Muscle layer of duodenum (tissue), 2 donors: ENCODE data around the gene CRB2.

Source experiments
- H3K27ac ChIP-seq: one replicate; pipeline ENCODE4 v1.7.0; 2013; ENCODE audit warnings: mild to moderate bottlenecking, low read length
- H3K27me3 ChIP-seq: one replicate; pipeline ENCODE4 v1.7.0; 2013; ENCODE audit warnings: low read depth, mild to moderate bottlenecking, control low read depth, low read length
- H3K36me3 ChIP-seq, 2 donors: one replicate each; pipeline ENCODE4 v1.7.0; 2013; ENCODE audit warnings: low read length in 2 of 2, control low read depth in 1 of 2, mild to moderate bottlenecking in 1 of 2; ENCODE audit not compliant: insufficient read depth in 2 of 2, control insufficient read depth in 1 of 2
- H3K4me1 ChIP-seq, 2 donors: one replicate each; pipeline ENCODE4 v1.7.0; 2013; ENCODE audit warnings: low read length in 2 of 2, mild to moderate bottlenecking in 2 of 2, control low read depth in 1 of 2, moderate library complexity in 1 of 2; ENCODE audit not compliant: insufficient read depth in 2 of 2, control insufficient read depth in 1 of 2
- H3K4me3 ChIP-seq, 2 donors: one replicate each; pipeline ENCODE4 v1.7.0; 2013; ENCODE audit warnings: low read length in 2 of 2, low read depth in 1 of 2, mild to moderate bottlenecking in 1 of 2
- H3K9me3 ChIP-seq, 2 donors: one replicate each; pipeline ENCODE4 v1.7.0; 2013; ENCODE audit warnings: low read length in 2 of 2, control low read depth in 1 of 2, mild to moderate bottlenecking in 1 of 2; ENCODE audit not compliant: control insufficient read depth in 1 of 2
- donor health status: healthy.

CRB2 gene

DNA sequence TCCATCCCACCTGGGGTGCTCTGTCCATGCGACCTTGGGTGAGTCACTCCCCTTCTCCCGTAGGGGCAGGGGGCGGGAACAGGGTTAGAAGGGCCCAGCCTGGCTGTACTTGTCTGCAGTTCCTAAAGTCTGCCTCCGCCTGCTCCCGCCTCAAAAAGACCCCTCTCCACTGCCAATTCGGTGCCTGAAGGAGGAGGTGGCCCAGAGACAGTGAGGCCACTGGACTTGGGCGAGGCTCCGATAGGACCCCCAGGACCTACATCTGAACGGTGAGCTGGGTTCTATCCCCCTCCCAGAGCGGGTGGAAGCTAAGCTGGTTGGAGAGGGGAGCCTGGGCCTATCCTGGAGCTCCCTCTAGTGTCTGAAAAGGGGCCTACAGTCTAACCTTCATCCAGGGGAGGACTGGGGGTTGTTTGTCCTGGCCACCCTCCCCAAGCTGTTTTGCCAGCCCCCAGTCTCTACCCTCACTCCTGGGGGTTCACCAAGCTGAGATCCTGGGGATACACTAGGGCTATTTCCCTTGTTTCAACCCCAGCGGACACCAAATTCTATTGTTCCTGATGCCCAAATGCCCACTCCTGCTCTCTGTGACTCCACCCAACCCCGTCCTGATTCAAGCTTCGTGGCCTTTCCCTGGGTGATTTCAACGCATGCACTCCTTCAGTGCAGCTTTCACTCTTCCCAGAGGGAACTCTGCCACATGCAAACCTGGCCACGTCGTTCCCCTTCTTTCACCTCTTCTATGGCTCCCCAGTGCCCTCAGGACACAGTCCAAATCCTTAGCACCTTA is 6.1 kb upstream of the CRB2 start:
- H3K27me3 ChIP-seq = no peaks in the 10 kb centered on the region

DNA sequence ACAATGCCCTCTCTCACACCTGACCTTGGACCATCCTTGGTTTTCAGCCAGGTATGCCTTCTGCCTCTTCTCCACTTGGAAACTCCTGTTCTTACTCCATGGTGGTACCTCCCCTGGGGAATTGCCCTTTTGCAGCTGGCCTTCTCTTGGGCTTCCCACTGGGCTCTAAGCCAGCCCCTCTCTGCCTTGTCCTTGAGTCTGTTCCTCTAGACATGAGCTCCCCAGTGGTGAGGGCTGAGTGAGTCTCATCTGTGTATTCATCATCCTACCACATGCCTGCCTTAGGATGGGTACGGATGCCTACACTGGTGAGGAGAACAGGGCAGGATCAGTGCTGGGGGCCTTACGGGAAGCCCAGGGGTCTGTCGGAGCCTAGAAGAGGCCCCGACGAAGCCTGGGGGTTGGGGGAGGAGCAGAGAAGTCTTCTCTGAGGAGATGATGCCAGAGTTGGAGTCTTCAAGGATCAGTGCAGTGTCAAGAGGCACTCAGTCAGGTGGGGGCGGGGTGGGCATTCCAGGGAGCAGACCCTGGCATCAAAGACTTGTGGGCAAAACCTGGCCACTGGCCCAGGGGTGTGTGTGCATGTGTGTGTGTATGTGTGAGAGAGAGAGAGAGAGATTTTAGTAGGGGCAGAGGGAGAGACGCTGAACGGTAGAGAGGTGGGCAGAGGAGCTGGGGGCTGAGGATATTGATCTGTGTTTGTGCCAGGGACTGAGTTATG is 5.2 kb upstream of the CRB2 start:
- H3K27ac ChIP-seq = no peak overlapping the region
- H3K27me3 ChIP-seq = no peaks in the 10 kb centered on the region
- no peaks in the 10 kb centered on the region for H3K36me3 ChIP-seq
- no peaks in the 10 kb centered on the region for H3K9me3 ChIP-seq
- H3K4me3 ChIP-seq = no peak overlapping the region
- peaks cover 0 to 18% of the 10 kb centered on the region in 2 donors for H3K4me1 ChIP-seq

More for the DNA sequence above, 6.1 kb upstream of the CRB2 start:
- Histone ChIP-seq H3K4me3 (no peak overlapping the region), H3K27ac (no peak overlapping the region), H3K36me3 (no peaks in the 10 kb centered on the region), H3K4me1 (peaks cover 0 to 25% of the 10 kb centered on the region in 2 donors), H3K9me3 (no peaks in the 10 kb centered on the region)

GRCh38 chr9:123353041-123353440 is 3.0 kb upstream of the CRB2 start:
- no peaks in the 10 kb centered on the region for H3K9me3 ChIP-seq

DNA sequence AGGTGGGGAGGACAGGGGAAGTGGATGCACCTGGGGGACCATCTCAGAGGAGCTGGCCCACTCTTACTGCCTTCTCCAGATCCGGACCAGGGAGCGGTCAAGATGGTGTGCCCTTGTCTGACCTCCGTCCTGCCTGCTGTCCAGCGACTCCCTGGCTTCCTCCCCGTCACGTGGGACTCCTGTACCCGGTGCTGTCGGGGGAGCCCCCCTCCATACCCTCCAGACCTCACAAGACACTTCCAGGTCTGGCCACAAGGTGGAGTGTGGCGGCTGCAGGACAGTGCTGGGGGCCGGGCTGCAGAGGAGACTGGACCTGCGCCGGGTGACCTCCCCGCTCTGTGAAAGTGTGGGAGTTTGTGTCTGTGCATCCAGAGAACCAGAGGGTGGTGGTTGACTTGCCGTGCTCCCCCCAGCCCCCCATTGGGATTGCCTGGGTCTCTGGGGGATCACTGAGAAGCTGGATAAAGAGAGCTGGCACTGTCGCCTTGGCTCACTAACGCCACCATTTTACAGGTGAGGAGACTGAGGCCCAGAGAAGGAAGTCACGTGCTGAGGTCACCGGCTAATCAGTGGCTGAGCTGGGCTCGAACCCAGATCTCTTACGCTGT is 1.9 kb upstream of the CRB2 start:
- peaks cover 0 to 12% of the 10 kb centered on the region in 2 donors for H3K4me1 ChIP-seq
- H3K4me3 ChIP-seq = no peak overlapping the region
- H3K27me3 ChIP-seq = no peaks in the 10 kb centered on the region
- H3K9me3 ChIP-seq = no peaks in the 10 kb centered on the region
- no peaks in the 10 kb centered on the region for H3K36me3 ChIP-seq
- no peak overlapping the region for H3K27ac ChIP-seq

More at GRCh38 chr9:123353041-123353440, 3.0 kb upstream of the CRB2 start:
- Histone ChIP-seq H3K36me3 (no peaks in the 10 kb centered on the region), H3K4me1 (peaks cover 0 to 12% of the 10 kb centered on the region in 2 donors), H3K27me3 (no peaks in the 10 kb centered on the region), H3K27ac (no peak overlapping the region), H3K4me3 (no peak overlapping the region)

DNA sequence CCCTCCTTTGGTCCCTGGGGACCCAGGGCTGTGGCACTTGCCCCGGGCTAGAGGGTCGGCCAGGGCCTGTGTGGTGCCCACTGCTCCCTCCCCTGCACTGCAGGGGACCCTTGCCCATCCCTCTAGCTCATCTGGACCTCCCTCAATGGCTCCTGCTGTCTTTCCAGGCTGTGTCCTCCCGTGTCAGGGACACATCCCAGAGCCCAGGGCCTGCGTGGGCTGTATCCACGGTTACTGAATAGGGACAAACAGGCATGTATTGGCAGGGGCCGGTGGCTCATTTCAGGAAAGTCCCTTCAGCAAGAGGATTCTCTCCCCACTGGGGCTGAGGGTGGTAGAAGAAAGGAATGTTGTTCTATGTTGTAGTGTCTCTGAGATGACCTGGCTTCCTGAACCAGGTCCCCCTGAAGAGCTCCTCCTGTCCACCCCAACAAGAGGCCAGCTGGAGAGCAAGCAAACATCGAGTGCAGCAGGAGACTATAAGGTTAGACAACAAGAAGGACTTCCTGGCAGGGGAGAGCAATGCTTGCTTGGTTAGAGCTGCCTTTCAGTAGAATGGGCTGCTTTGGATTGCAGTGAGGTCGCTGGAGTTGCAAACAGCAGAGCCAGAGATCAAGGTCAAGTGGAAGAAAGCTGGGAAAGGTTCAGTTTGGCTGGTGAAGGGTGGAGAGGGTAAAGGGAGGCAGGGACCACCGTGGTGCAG is 1.0 kb upstream of the CRB2 start:
- no peaks in the 10 kb centered on the region for H3K36me3 ChIP-seq
- H3K4me1 ChIP-seq = peaks cover 0 to 12% of the 10 kb centered on the region in 2 donors
- H3K27me3 ChIP-seq = no peaks in the 10 kb centered on the region
- H3K4me3 ChIP-seq = no peak overlapping the region
- H3K9me3 ChIP-seq = no peaks in the 10 kb centered on the region
- no peak overlapping the region for H3K27ac ChIP-seq

- H3K27me3 ChIP-seq = no peaks in the 10 kb centered on the region
- peaks cover 0 to 12% of the 10 kb centered on the region in 2 donors for H3K4me1 ChIP-seq
- H3K27ac ChIP-seq = no peak overlapping the region
- no peak overlapping the region for H3K4me3 ChIP-seq
- H3K36me3 ChIP-seq = no peaks in the 10 kb centered on the region
- H3K9me3 ChIP-seq = no peaks in the 10 kb centered on the region
Measured at GRCh38 chr9:123356851-123357742, 1.1 kb downstream of the CRB2 start.

DNA sequence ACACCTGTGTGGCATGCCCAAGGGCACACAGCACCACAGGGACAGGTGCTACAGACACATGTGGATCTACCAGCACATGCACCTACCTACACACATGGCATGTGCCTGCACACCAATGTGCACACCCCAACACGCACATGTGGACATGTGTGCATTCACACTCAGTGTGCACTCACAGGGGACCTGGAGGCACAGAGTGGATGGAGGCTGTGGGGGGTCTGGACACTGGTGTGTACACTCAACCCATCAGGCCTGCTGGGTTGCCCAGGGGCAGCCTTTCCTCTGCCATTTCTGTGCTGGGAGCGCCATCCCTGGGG is 1.7 kb downstream of the CRB2 start:
- no peak overlapping the region for H3K4me3 ChIP-seq

GRCh38 chr9:123358181-123358905 is 2.3 kb downstream of the CRB2 start:
- H3K27ac ChIP-seq = no peak overlapping the region
- peaks cover 0 to 12% of the 10 kb centered on the region in 2 donors for H3K4me1 ChIP-seq
- H3K27me3 ChIP-seq = no peaks in the 10 kb centered on the region
- H3K4me3 ChIP-seq = no peak overlapping the region
- no peaks in the 10 kb centered on the region for H3K36me3 ChIP-seq
- H3K9me3 ChIP-seq = no peaks in the 10 kb centered on the region

More for the DNA sequence above, 1.7 kb downstream of the CRB2 start:
- peaks cover 0 to 12% of the 10 kb centered on the region in 2 donors for H3K4me1 ChIP-seq
- no peaks in the 10 kb centered on the region for H3K9me3 ChIP-seq
- no peaks in the 10 kb centered on the region for H3K27me3 ChIP-seq
- no peak overlapping the region for H3K27ac ChIP-seq
- H3K36me3 ChIP-seq = no peaks in the 10 kb centered on the region

GRCh38 chr9:123359106-123359505 is 3.1 kb downstream of the CRB2 start:
- peaks cover 0 to 7% of the 10 kb centered on the region in 2 donors for H3K4me1 ChIP-seq
- no peak overlapping the region for H3K27ac ChIP-seq

GRCh38 chr9:123359546-123359945 is 3.5 kb downstream of the CRB2 start:
- H3K27ac ChIP-seq = no peak overlapping the region
- H3K4me3 ChIP-seq = no peak overlapping the region
- no peaks in the 10 kb centered on the region for H3K27me3 ChIP-seq
- no peaks in the 10 kb centered on the region for H3K9me3 ChIP-seq
- H3K4me1 ChIP-seq = peaks cover 0 to 3% of the 10 kb centered on the region in 2 donors
- H3K36me3 ChIP-seq = no peaks in the 10 kb centered on the region

More at GRCh38 chr9:123359106-123359505, 3.1 kb downstream of the CRB2 start:
- no peaks in the 10 kb centered on the region for H3K9me3 ChIP-seq
- H3K4me3 ChIP-seq = no peak overlapping the region
- H3K27me3 ChIP-seq = no peaks in the 10 kb centered on the region
- H3K36me3 ChIP-seq = no peaks in the 10 kb centered on the region
